Activated CD8-positive, alpha-beta T cell treated with anti-CD3 and anti-CD28 coated beads for 36 hours (primary cell): ENCODE data around the gene KLHL35. TPM values are rescaled to one million over a fixed set of nuclear protein-coding genes. Genes with fewer than 3 reads are reported as not detected.

ENCODE experiments used
- ATAC-seq: fragments of 200-7000 bp; cut with Tn5 transposase; one replicate; pipeline ENCODE4 v1.10.0; 2021; ENCODE audit warnings: mild to moderate bottlenecking, moderate library complexity
- CTCF ChIA-PET: fragments of 350-600 bp; sonication (Branson Sonifier 250); formaldehyde crosslinking; loops from one replicate; lab custom pipeline; 2021; ENCODE audit warnings: antibody characterized with exemption; lab: Charles Lee
- POLR2A ChIA-PET: fragments of 350-600 bp; sonication (Branson Sonifier 250); formaldehyde crosslinking; loops from one replicate; lab custom pipeline; 2021; ENCODE audit warnings: antibody characterized with exemption; lab: Charles Lee
- DNase-seq: peaks from one replicate; pipeline ENCODE4 v3.0.0-alpha.2; 2020
- H3K27ac Mint-ChIP-seq: one replicate; pipeline ENCODE4 v1.8.0; 2021; ENCODE audit warnings: mild to moderate bottlenecking, mixed read lengths
- H3K27me3 Mint-ChIP-seq: one replicate; pipeline ENCODE4 v1.8.0; 2021; ENCODE audit warnings: mixed read lengths
- H3K36me3 Mint-ChIP-seq: one replicate; pipeline ENCODE4 v1.8.0; 2021; ENCODE audit warnings: low read depth, mixed read lengths
- H3K4me1 Mint-ChIP-seq: one replicate; pipeline ENCODE4 v1.8.0; 2021; ENCODE audit warnings: low read depth, mixed read lengths
- H3K4me3 Mint-ChIP-seq: one replicate; pipeline ENCODE4 v1.8.0; 2021; ENCODE audit warnings: mild to moderate bottlenecking, moderate library complexity, mixed read lengths
- H3K9me3 Mint-ChIP-seq: one replicate; pipeline ENCODE4 v1.8.0; 2021; ENCODE audit warnings: mixed read lengths
- CTCF ChIP-seq: fragments of 200-600 bp; IDR thresholded peaks from one replicate; pipeline ENCODE4 v1.8.0; 2022; ENCODE audit warnings: antibody characterized with exemption, mild to moderate bottlenecking
- intact Hi-C: fragments of 100-400 bp; cut with micrococcal nuclease; formaldehyde crosslinking; loops from one replicate; pipeline ENCODE4 v1.10.0; 2022
- total RNA-seq, 2 experiments: library from RNA; stranded (reverse); gene quantifications; one replicate each; pipeline ENCODE4 v1.2.3, GENCODE V29; 2021

KLHL35 gene
- total RNA-seq, 2 experiments from 2014 or later, result 0.16 to 0.77 TPM

GRCh38 chr11:75439026-75439425 is 6.0 kb upstream of the KLHL35 start:
- Mint-ChIP-seq H3K36me3 (no peaks in the 10 kb centered on the region), H3K4me3 (no peak overlapping the region), H3K27me3 (no peaks in the 10 kb centered on the region), H3K9me3 (no peaks in the 10 kb centered on the region), H3K4me1 (no peaks in the 10 kb centered on the region), H3K27ac (no peak overlapping the region)
- CTCF ChIA-PET, result interaction anchor here (0.9 to 1.2 kb wide), 2 partner anchors 12 to 31 kb away, joined by 3 read pairs; no protein-coding TSS in a partner anchor
- DNase-seq (no peak), ATAC-seq (no peak)
- TF ChIP-seq CTCF, result no peak
- POLR2A ChIA-PET, result no interaction called here
- intact Hi-C loops, result no loop called here

DNA sequence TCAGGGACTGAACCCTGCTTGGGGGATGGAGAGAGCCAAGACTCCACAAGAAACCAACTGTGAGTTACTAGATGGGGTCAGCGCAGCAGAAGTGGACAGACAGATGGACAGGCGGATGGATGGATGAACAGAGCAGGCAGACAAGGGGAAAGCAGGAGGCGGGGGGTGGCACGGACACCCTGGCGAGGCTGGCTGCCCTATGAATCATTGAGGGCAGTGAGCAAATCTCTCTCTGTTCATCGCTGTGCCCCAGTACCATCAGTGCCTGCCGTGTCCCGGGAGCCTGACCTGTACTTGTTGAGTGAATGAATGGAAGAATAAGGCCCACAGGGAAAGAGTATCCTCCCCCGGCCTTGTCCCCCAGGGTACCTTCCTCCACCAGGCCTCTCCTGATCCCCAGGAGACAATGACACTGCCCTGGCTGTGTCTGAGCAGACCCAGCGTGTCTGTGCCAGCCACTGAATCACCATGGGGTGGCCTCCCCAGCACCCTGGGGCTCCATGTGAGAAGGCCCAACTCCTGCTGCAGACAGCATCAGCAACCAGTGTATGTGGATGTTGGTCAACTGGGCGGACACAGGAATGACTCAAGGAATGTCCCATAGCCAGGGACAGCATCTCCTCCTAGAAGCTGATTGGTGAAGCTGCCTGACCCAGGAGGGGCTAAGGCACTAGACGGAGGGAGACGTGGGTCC is 5.1 kb upstream of the KLHL35 start:
- TF ChIP-seq CTCF, result no peak
- CTCF ChIA-PET, result interaction anchor here (1.2 kb wide), 1 partner anchor 13 kb away, joined by 3 read pairs; no protein-coding TSS in a partner anchor
- DNase-seq, result no peak
- Mint-ChIP-seq H3K27me3 (peaks cover 5% of the 10 kb centered on the region), H3K4me3 (no peak overlapping the region), H3K9me3 (no peaks in the 10 kb centered on the region), H3K4me1 (no peaks in the 10 kb centered on the region), H3K36me3 (no peaks in the 10 kb centered on the region), H3K27ac (no peak overlapping the region)
- POLR2A ChIA-PET, result no interaction called here
- intact Hi-C loops, result no loop called here
- ATAC-seq, result no peak

DNA sequence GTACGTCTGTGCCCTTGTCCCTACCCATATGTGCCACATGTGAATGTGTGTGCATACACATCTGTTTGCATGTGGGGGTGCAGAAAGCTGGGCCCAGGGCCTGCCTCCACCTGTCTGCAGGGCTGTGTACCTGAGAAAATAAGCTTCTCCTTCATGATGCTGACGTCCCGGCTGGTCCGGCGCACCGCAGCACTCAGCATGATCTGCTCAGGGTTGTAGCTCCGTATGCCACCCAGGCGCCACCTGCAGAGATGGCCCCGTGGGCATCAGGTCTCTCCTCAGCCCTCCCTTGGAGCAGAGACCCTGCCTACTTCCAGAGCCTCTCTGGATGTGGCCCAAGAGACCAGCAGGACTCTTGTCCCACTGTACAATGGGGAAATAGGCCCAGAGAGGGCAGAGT is 3.8 kb upstream of the KLHL35 start:
- no peak overlapping the region for H3K27ac Mint-ChIP-seq
- no peaks in the 10 kb centered on the region for H3K36me3 Mint-ChIP-seq
- ATAC-seq, result no peak
- POLR2A ChIA-PET, result interaction anchor here (1.0 to 1.5 kb wide), 3 partner anchors 20 to 96 kb away, joined by 3 read pairs; no protein-coding TSS in a partner anchor
- no peak for TF ChIP-seq CTCF
- CTCF ChIA-PET, result interaction anchor here (1.0 to 3.6 kb wide), 3 partner anchors 8 to 95 kb away, joined by 4 to 16 read pairs (median 5); no protein-coding TSS in a partner anchor
- intact Hi-C loops, result no loop called here
- no peak for DNase-seq
- no peaks in the 10 kb centered on the region for H3K9me3 Mint-ChIP-seq
- no peaks in the 10 kb centered on the region for H3K4me1 Mint-ChIP-seq
- H3K4me3 Mint-ChIP-seq, result no peak overlapping the region
- peaks cover 15% of the 10 kb centered on the region for H3K27me3 Mint-ChIP-seq

GRCh38 chr11:75435571-75435925 is 2.5 kb upstream of the KLHL35 start:
- no peak for DNase-seq
- intact Hi-C loops, result no loop called here
- no peak for TF ChIP-seq CTCF
- Mint-ChIP-seq H3K27me3 (peaks cover 28% of the 10 kb centered on the region), H3K36me3 (no peaks in the 10 kb centered on the region), H3K4me1 (peaks cover 5% of the 10 kb centered on the region), H3K9me3 (no peaks in the 10 kb centered on the region), H3K4me3 (no peak overlapping the region), H3K27ac (no peak overlapping the region)
- ATAC-seq, result no peak
- CTCF ChIA-PET, result interaction anchor here (3.6 kb wide), 1 partner anchor 10 kb away, joined by 16 read pairs; no protein-coding TSS in a partner anchor
- POLR2A ChIA-PET, result interaction anchor here (0.6 kb wide), 1 partner anchor 178 kb away, joined by 3 read pairs; no protein-coding TSS in a partner anchor

DNA sequence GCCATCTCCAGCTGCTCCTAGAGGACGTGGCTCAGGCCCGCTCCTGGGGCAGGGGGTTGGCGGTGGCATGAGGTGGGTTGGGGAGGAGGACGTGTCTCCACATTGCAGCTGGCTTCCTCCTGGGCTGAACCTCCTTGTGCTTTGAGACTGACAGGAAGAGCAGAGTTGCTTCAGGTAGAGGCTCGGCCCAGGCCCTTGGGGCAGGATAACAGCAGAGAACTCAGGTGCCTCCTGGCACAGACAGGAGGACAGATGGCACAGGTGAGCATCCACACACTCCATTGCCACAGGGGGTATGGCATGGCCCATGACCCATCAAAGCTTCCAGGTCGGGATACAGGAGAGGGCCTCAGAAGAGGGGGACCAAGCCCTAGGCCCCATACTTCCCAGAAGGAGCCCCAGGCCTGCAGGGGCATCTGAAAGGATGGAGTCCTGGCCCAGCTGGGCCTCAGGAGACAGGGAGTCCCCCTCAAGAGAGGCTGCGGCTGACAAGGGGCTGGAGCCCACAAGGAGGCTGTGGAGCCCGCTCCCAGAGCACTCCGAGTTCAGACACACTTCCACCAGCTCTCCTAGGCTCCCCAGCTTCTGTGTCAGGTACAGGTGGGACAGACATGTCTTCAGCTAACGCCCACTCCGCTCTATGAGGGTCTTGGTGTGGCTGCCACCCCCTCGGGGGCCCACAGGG is 2.0 kb upstream of the KLHL35 start:
- H3K4me1 Mint-ChIP-seq, result peaks cover 6% of the 10 kb centered on the region
- ChIA-PET POLR2A (interaction anchor here (1.3 kb wide), 1 partner anchor 12 kb away, joined by 3 read pairs; no protein-coding TSS in a partner anchor), CTCF (interaction anchor here (1.1 to 3.6 kb wide), 3 partner anchors 9 to 97 kb away, joined by 3 to 16 read pairs (median 6); no protein-coding TSS in a partner anchor)
- no peak overlapping the region for H3K27ac Mint-ChIP-seq
- H3K4me3 Mint-ChIP-seq, result no peak overlapping the region
- TF ChIP-seq CTCF, result no peak
- peaks cover 30% of the 10 kb centered on the region for H3K27me3 Mint-ChIP-seq
- intact Hi-C loops, result no loop called here
- DNase-seq (no peak), ATAC-seq (no peak)
- no peaks in the 10 kb centered on the region for H3K36me3 Mint-ChIP-seq
- no peaks in the 10 kb centered on the region for H3K9me3 Mint-ChIP-seq
